SH-SY5Y (cell line): ENCODE measurements around the gene NEDD4L.

Experiments
- GATA2 ChIP-seq: IDR thresholded peaks from 2 replicates; pipeline ENCODE4 v1.6.1; 2011; ENCODE audit warnings: mild to moderate bottlenecking, low read depth, low read length
- GATA3 ChIP-seq: IDR thresholded peaks from 2 replicates; pipeline ENCODE4 v1.6.1; 2011; ENCODE audit warnings: low read depth, mild to moderate bottlenecking, low read length, moderate library complexity

GRCh38 chr18:58057291-58057965, 13.4 kb downstream of the NEDD4L start:
- TF ChIP-seq GATA3 = no peak
- TF ChIP-seq GATA2 = no peak
